ENCODE measurements around the gene FBXO42.
"Not testable (repeated sequence)": the region's sequence is repeated elsewhere in the genome, so short reads cannot be mapped to it uniquely, and the experiment has no call there.

The FBXO42 gene

GRCh38 chr1:16266411-16267118, 85.7 kb downstream of the FBXO42 start:
- no peak for DNase-seq (ENCODE audit: low read depth in 2 of 2)

DNA sequence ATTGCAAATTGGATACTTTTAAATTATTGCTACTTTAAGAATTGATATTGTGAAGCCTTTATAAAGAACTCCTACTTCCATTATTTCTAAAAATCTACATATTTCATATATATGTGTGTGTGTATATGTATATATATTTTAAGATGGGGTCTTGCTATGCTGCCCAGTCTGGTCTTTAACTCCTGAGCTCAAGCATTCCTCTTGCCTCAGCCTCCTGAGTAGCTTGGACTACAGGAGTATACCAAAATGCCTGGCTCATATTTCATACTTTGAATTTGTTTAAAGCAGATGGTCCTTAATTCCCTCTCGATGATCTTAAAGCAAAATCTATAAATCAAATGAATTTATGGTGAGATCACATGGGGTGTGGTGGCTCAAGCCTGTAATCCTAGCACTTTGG, 90.2 kb downstream of the FBXO42 start:
- DNase-seq (ENCODE audit: low read depth in 2 of 2), result no peak

DNA sequence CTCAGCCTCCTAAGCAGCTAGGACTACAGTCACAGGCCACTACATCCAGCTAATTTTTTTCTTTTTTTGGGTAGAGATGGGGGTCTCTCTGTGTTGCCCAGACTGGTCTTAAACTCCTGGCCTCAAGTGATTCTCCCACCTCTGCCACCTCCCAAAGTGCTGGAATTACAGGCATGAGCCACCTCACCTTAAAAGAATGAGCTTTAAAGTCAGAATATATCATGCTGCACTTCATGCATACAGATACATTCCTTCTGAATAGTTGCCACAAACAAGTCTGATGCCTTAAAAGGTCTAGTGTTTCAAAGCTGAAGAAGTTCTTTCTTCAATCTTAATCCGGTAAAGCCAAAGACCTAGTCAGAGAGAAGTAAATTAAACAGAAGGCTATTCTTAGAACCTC, 91.5 kb downstream of the FBXO42 start:
- DNase-seq (ENCODE audit: low read depth in 2 of 2), result no peak

DNA sequence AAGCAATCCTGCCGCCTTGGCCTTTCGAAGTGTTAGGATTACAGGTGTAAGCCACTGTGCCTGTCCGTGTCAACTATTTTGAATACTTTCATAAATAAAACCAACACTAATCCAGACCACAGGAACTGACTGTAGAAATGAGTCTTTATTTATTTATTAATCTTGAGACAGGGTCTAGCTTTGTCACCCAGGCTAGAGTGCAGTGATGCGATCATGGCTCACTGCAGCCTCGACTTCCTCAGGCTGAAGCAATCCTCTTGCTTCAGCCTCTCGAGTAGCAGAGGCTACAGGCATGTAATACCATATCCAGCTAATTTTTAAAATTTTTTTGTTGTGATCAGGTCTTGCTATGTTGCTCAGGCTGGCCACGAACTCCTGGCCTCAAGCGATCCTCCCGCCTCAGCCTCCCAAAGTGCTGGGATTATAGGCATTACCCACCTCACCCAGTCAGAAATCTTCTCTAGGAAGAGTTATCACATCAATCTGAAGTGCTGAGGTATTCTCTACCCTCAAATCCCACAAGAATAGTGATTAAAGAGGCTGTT, 93.6 kb downstream of the FBXO42 start:
- DNase-seq (ENCODE audit: low read depth in 2 of 2), result no peak

GRCh38 chr1:16257968-16258367, 94.3 kb downstream of the FBXO42 start:
- no peak for DNase-seq (ENCODE audit: low read depth in 2 of 2)

GRCh38 chr1:16257556-16257955, 94.7 kb downstream of the FBXO42 start:
- not testable (repeated sequence) for DNase-seq (ENCODE audit: low read depth in 2 of 2)

GRCh38 chr1:16256478-16256877, 95.8 kb downstream of the FBXO42 start:
- DNase-seq (ENCODE audit: low read depth in 2 of 2), result no peak

DNA sequence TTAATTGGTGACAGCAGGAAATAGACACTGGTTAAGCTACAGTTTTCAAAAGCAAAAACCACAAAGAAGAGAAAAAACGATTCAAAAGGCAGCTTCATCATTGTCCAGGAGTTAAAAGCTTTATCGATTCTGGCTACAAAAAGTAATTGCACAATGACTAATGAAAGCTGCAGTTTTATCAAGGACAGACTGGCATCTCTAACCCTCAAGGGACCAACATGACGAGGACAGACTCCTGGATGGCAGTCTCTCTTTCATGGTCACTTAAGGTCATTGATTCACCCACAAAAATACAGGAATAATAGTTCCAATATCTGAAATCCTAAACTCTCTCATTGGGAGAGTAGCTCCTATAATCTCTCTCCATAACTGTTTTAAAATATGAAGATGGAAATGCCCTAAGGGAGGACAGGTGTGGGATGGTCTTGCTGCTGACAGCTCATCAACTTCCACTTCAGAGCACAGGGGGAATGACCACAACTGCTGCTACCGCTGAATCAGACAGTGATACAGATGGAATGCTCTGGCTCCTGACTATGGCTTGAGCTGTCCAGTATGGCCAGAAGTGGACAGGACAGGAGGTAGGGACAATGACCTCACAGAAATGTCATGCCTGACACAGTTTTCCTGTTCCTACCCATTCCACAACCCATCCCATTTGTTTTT, 97.9 kb downstream of the FBXO42 start:
- no peak for DNase-seq (ENCODE audit: low read depth in 2 of 2)

DNA sequence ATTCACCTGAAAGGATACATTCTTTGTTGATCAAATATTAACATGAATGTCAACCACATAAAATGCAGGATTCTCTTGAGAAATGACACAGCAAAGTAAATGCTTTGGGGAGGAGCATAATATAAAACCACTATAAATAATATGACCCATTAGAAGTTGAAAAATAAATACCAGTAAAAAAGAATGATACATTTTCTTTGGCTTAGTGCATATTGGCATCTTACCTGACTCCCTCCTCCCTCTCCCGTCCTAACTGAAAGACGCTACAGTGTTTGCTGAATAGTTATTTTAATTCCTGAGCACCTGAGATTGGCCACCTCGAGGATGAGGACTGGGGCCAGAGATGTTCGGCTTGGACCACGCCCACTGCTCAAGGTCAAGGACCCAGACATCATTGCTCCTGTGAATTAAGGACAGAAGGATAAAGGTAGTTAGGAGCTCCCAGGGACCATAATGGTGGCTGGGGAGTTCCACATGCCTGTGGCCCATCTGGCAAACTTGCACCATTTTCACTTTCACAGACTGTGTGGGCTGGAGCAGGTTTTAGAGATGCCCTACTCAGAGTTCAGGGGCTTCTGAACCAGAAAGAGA, 98.9 kb downstream of the FBXO42 start:
- DNase-seq (ENCODE audit: low read depth in 2 of 2), result no peak

GRCh38 chr1:16252912-16253311, 99.4 kb downstream of the FBXO42 start:
- DNase-seq (ENCODE audit: low read depth in 2 of 2), result no peak

GRCh38 chr1:16251381-16251780, 100.9 kb downstream of the FBXO42 start:
- no peak for DNase-seq (ENCODE audit: low read depth in 2 of 2)

DNA sequence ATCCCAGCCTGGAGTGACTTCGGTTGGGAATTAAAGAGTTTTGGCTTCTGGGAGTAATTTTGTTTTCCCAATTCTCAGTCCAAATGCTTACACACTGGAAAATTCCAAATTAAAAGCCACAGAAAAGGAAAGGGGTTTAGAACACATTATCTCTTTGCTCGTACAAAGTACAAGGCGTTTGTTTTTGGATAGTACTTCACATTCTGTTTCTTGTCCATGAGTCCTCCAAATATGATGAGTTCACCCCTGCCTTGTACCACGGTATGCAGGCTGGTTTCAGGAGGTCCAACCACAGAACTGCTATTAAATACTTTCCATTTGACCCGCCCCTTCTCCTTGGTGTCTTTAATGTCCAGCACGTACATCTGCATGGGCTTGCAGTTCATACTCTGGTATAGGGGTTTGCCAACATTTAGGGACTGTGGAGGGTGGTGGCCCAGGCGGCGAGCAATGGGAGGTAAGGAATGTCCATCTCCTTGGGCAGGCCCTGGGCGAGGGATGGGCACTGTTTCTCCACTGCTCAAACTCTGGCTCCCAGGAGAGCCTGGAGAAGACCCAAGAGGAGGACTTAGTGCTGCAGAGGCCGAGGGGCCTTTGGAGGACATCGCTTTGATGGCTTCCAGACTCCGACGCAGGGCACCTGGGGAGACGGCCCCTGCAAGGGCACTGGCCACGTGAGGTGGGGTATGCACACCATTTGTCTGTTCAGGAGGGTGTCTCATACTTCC, 101.6 kb downstream of the FBXO42 start:
- DNase-seq (ENCODE audit: low read depth in 2 of 2), result no peak

DNA sequence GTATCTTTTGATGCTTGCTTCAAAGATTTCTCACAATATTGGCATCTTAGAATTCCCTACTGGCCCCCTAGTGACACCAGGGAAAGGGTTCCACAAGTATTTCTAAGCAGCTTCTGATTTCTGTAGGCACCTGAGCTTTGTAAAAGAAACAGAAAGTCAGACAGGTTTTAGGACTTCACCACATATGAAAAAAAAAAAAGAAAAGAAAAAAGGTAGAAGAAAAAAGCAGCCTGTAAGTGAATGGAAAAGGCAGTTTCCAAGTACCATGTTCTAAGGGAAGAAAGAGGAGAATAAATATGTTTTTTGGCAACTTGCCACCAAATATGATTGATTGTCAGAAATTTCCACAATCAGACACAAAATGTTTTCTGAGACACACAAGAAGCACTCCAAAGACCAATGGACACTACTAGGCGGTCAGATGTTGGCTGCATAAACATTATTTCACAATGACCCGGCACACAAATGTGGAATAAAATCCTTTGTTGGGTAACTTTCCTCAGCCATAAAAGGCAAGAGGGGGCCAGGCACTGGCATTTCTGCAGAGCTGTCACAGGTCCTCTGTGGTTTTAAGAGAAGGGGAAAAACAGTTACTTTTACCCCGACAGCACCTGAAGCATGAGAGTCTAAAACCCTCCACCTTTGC, 102.6 kb downstream of the FBXO42 start:
- no peak for DNase-seq (ENCODE audit: low read depth in 2 of 2)

- DNase-seq (ENCODE audit: low read depth in 2 of 2), result no peak
Measured at GRCh38 chr1:16248603-16249516, 103.4 kb downstream of the FBXO42 start.

DNA sequence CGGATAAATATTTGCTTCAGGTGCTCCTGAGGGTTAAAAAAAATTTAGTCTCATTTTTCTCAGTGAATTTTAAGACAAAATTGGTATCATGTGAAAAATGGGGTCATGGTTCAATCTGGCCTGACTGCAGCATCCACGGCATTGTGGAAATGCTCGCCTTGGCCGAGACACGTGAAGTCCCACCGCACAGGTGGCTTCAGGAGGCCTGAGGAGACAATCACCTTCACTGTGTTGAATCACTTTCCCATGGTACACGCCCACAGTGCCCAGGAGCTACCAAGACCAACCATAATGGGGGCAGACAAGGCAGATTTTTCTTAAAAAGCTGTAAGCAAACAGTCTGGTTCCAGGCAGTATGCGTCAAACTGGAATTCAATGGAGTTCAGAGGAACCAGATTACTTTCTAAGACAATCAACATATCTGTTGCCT, 104.3 kb downstream of the FBXO42 start:
- no peak for DNase-seq (ENCODE audit: low read depth in 2 of 2)

- DNase-seq (ENCODE audit: low read depth in 2 of 2), result no peak
Measured at GRCh38 chr1:16247441-16247840, 104.8 kb downstream of the FBXO42 start.

DNA sequence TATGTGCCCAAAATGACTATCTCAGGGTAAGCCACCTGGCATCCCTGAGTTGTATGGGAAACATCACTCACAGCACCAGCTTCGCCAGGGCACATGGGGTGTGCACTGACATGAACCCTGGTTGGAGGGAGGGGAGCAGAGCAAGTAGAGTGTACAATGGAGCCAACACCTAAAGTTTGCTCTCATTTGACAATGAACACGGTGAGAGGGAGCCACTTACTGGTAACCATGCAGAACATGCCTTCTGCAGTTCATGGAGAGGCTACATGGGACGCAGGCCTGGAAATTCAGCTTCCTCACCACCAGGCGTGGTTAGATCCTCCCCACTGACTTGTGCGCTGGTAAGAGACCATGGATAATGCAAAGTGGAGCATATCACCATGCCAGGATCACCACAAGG, 105.3 kb downstream of the FBXO42 start:
- no peak for DNase-seq (ENCODE audit: low read depth in 2 of 2)

- DNase-seq (ENCODE audit: low read depth in 2 of 2), result not testable (repeated sequence)
Measured at GRCh38 chr1:16246239-16246638, 106.0 kb downstream of the FBXO42 start.

- no peak for DNase-seq (ENCODE audit: low read depth in 2 of 2)
Measured at GRCh38 chr1:16245476-16246196, 106.6 kb downstream of the FBXO42 start.

Measured in stimulated activated CD4-positive, alpha-beta T cell treated with anti-CD3 and anti-CD28 coated beads, Interleukin-15, amount 100 ng/mL, for 48 hours (primary cell).